ENCODE data around the gene CPA2.

DNA sequence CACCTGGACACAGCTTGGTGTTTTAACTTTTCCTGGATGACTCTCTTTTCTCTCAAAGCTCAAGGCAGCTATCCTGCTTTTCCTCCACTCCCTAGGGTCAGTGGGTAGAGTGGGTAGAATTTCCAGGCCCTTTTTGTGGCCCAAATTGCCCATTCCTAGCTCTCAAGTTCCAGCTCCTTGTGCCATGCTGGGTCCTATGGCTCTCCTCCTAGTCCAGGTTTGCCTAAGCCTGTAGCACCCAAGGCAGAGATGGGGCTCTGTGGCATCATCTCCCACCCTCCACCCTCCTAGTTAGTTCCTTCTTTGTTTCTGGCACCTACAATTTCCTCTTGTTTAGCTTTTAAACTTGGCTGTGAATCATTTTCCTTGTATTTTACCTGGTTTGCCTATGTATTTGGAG lies 36.0 kb downstream of the CPA2 start:
- TF ChIP-seq, protein P1, sequence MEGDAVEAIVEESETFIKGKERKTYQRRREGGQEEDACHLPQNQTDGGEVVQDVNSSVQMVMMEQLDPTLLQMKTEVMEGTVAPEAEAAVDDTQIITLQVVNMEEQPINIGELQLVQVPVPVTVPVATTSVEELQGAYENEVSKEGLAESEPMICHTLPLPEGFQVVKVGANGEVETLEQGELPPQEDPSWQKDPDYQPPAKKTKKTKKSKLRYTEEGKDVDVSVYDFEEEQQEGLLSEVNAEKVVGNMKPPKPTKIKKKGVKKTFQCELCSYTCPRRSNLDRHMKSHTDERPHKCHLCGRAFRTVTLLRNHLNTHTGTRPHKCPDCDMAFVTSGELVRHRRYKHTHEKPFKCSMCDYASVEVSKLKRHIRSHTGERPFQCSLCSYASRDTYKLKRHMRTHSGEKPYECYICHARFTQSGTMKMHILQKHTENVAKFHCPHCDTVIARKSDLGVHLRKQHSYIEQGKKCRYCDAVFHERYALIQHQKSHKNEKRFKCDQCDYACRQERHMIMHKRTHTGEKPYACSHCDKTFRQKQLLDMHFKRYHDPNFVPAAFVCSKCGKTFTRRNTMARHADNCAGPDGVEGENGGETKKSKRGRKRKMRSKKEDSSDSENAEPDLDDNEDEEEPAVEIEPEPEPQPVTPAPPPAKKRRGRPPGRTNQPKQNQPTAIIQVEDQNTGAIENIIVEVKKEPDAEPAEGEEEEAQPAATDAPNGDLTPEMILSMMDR (IDR thresholded peaks at IDR 0.05) = no peak
- TF ChIP-seq POLR2A (IDR thresholded peaks at IDR 0.05) = no peak
